NCI-H1436 treated with DMSO at 0.1 percent for 48 hours (cell line): ENCODE data around the gene DCTD.

Experiments
- DNase-seq: peaks from one replicate; lab custom pipeline; 2025; lab: John Stamatoyannopoulos, UW

DCTD gene

GRCh38 chr4:182869697-182870096 is 47.5 kb downstream of the DCTD start:
- DNase-seq: no peak

GRCh38 chr4:182866746-182867145 is 50.4 kb downstream of the DCTD start:
- DNase-seq: no peak

- no peak for DNase-seq
Observed at GRCh38 chr4:182863501-182863900, 53.7 kb downstream of the DCTD start.

- DNase-seq: no peak
Observed at GRCh38 chr4:182862921-182863320, 54.3 kb downstream of the DCTD start.

- no peak for DNase-seq
Observed at GRCh38 chr4:182862141-182862875, 54.9 kb downstream of the DCTD start.

- DNase-seq: no peak
Observed at GRCh38 chr4:182861346-182861745, 55.8 kb downstream of the DCTD start.

- DNase-seq: no peak
Observed at GRCh38 chr4:182859730-182860129, 57.5 kb downstream of the DCTD start.

- DNase-seq: no peak
Observed at GRCh38 chr4:182858711-182859110, 58.5 kb downstream of the DCTD start.

- DNase-seq: no peak
Observed at GRCh38 chr4:182856862-182857261, 60.3 kb downstream of the DCTD start.

GRCh38 chr4:182855877-182856276 is 61.3 kb downstream of the DCTD start:
- no peak for DNase-seq

GRCh38 chr4:182855312-182855711 is 61.9 kb downstream of the DCTD start:
- no peak for DNase-seq

GRCh38 chr4:182854466-182854865 is 62.7 kb downstream of the DCTD start:
- no peak for DNase-seq

GRCh38 chr4:182853731-182854330 is 63.4 kb downstream of the DCTD start:
- no peak for DNase-seq

- DNase-seq: no peak
Observed at GRCh38 chr4:182848685-182849084, 68.5 kb downstream of the DCTD start.

- DNase-seq: no peak
Observed at GRCh38 chr4:182847576-182848450, 69.4 kb downstream of the DCTD start.

GRCh38 chr4:182846036-182846435 is 71.2 kb downstream of the DCTD start:
- DNase-seq: no peak

- no peak for DNase-seq
Observed at GRCh38 chr4:182845618-182846017, 71.6 kb downstream of the DCTD start.

GRCh38 chr4:182843808-182844325 is 73.3 kb downstream of the DCTD start:
- no peak for DNase-seq

- no peak for DNase-seq
Observed at GRCh38 chr4:182842759-182843390, 74.3 kb downstream of the DCTD start.

- no peak for DNase-seq
Observed at GRCh38 chr4:182842104-182842600, 75.0 kb downstream of the DCTD start.

GRCh38 chr4:182840108-182840507 is 77.1 kb downstream of the DCTD start:
- DNase-seq: no peak
